HG03565 (cell line): Measurements from ENCODE around the gene NADK2.
A peak's percentile ranks its signal among the peaks of the same experiment; 100 is the strongest.
"Not testable (repeated sequence)": the region's sequence is repeated elsewhere in the genome, so short reads cannot be mapped to it uniquely, and the experiment has no call there.

Experiments used
- ATAC-seq: cut with Tn5 transposase; IDR thresholded peaks from one replicate; pipeline ENCODE4 v1.9.1; 2021; ENCODE audit warnings: mild to moderate bottlenecking, moderate library complexity; ENCODE audit not compliant: unreplicated experiment

NADK2 gene

GRCh38 chr5:36241631-36242533, at the start of gene NADK2:
Gene NADK2 (minus strand): TSS chr5:36241925. CDS start chr5:36241798, 127 bp downstream.
- ATAC-seq = peak; percentile 91

GRCh38 chr5:36285837-36286615, 44.3 kb upstream of the NADK2 start:
- no peak for ATAC-seq

GRCh38 chr5:36283775-36284174, 42.0 kb upstream of the NADK2 start:
- ATAC-seq = not testable (repeated sequence)

- no peak for ATAC-seq
Observed at GRCh38 chr5:36281626-36282025, 39.9 kb upstream of the NADK2 start.

GRCh38 chr5:36279054-36279698, 37.5 kb upstream of the NADK2 start:
- ATAC-seq = no peak

GRCh38 chr5:36277521-36278176, 35.9 kb upstream of the NADK2 start:
- no peak for ATAC-seq

GRCh38 chr5:36276864-36277263, 35.1 kb upstream of the NADK2 start:
- no peak for ATAC-seq

GRCh38 chr5:36273809-36274526, 32.2 kb upstream of the NADK2 start:
- ATAC-seq = no peak

GRCh38 chr5:36272136-36272690, 30.5 kb upstream of the NADK2 start:
- no peak for ATAC-seq

- no peak for ATAC-seq
Observed at GRCh38 chr5:36270876-36271575, 29.3 kb upstream of the NADK2 start.

- ATAC-seq = no peak
Observed at GRCh38 chr5:36270175-36270574, 28.4 kb upstream of the NADK2 start.

GRCh38 chr5:36269478-36269877, 27.8 kb upstream of the NADK2 start:
- ATAC-seq = no peak

- ATAC-seq = no peak
Observed at GRCh38 chr5:36267905-36268304, 26.2 kb upstream of the NADK2 start.

GRCh38 chr5:36264202-36264760, 22.6 kb upstream of the NADK2 start:
- no peak for ATAC-seq

GRCh38 chr5:36261186-36261585, 19.5 kb upstream of the NADK2 start:
- ATAC-seq = no peak

GRCh38 chr5:36253575-36253974, 11.8 kb upstream of the NADK2 start:
- ATAC-seq = no peak

- no peak for ATAC-seq
Observed at GRCh38 chr5:36252722-36253365, 11.1 kb upstream of the NADK2 start.

- no peak for ATAC-seq
Observed at GRCh38 chr5:36251218-36251617, 9.5 kb upstream of the NADK2 start.

- no peak for ATAC-seq
Observed at GRCh38 chr5:36250427-36250826, 8.7 kb upstream of the NADK2 start.
